DND-41 (cell line): Measurements from ENCODE around the gene MDH1.

Source experiments
- ATAC-seq: fragments of 200-7000 bp; cut with Tn5 transposase; 3 replicates; pipeline ENCODE4 v1.9.1; 2021; ENCODE audit warnings: low read depth; ENCODE audit not compliant: insufficient read depth
- DNase-seq: peaks from one replicate; pipeline ENCODE4 v3.0.0-alpha.2; 2020
- H2AFZ ChIP-seq: 2 replicates; pipeline ENCODE4 v1.6.0; 2012; ENCODE audit warnings: low read depth, low read length
- H3K27ac ChIP-seq: 2 replicates; pipeline ENCODE4 v1.5.1; 2012; ENCODE audit warnings: low read length, inconsistent platforms
- H3K27me3 ChIP-seq: fragments of 200-600 bp; sonication (generic); 2 replicates; pipeline ENCODE4 v1.6.0; 2012; ENCODE audit warnings: low read length, mild to moderate bottlenecking, inconsistent platforms; ENCODE audit not compliant: insufficient read depth, poor library complexity
- H3K36me3 ChIP-seq: 2 replicates; pipeline ENCODE4 v1.5.1; 2012; ENCODE audit warnings: low read length, inconsistent platforms; ENCODE audit not compliant: insufficient read depth
- H3K4me1 ChIP-seq: 2 replicates; pipeline ENCODE4 v1.5.1; 2012; ENCODE audit warnings: mild to moderate bottlenecking, low read length; ENCODE audit not compliant: insufficient read depth
- H3K4me2 ChIP-seq: 2 replicates; pipeline ENCODE4 v1.6.0; 2012; ENCODE audit warnings: mild to moderate bottlenecking, moderate library complexity, low read length, inconsistent platforms; ENCODE audit not compliant: insufficient read depth
- H3K4me3 ChIP-seq, 2 experiments: fragments of 200-600 bp in 1 of 2; shearing (Covaris generic) in 1 of 2; 2 replicates each; pipeline ENCODE4 v1.5.1; 2012 to 2016; ENCODE audit warnings: inconsistent platforms in 2 of 2, low read length in 2 of 2, mild to moderate bottlenecking in 2 of 2, low read depth in 1 of 2, moderate library complexity in 1 of 2
- H3K79me2 ChIP-seq: 2 replicates; pipeline ENCODE4 v1.6.0; 2012; ENCODE audit warnings: low read length, inconsistent platforms; ENCODE audit not compliant: insufficient read depth
- H3K9ac ChIP-seq: 2 replicates; pipeline ENCODE4 v1.6.0; 2012; ENCODE audit warnings: low read depth, mild to moderate bottlenecking, inconsistent platforms, low read length, moderate library complexity
- H3K9me3 ChIP-seq: 2 replicates; pipeline ENCODE4 v1.5.1; 2012; ENCODE audit warnings: low read length, moderate library complexity, mild to moderate bottlenecking, inconsistent platforms; ENCODE audit not compliant: insufficient read depth, severe bottlenecking
- H4K20me1 ChIP-seq: 2 replicates; pipeline ENCODE4 v1.6.0; 2012; ENCODE audit warnings: low read length; ENCODE audit not compliant: insufficient read depth
- EZH2 ChIP-seq: IDR thresholded peaks from 3 replicates; pipeline ENCODE4 v1.6.1; 2012; ENCODE audit warnings: borderline replicate concordance, low read depth, mild to moderate bottlenecking, moderate library complexity, low read length, inconsistent platforms; ENCODE audit not compliant: severe bottlenecking
- TF ChIP-seq, protein P1 (sequence below): IDR thresholded peaks from 2 replicates; pipeline ENCODE4 v1.5.1; 2012; ENCODE audit warnings: borderline replicate concordance, low read length, moderate library complexity, mild to moderate bottlenecking; ENCODE audit not compliant: poor library complexity, severe bottlenecking; ENCODE audit errors: extremely low read depth

The MDH1 gene

GRCh38 chr2:63654959-63655358 is 66.2 kb downstream of the MDH1 start:
- TF ChIP-seq, protein P1, sequence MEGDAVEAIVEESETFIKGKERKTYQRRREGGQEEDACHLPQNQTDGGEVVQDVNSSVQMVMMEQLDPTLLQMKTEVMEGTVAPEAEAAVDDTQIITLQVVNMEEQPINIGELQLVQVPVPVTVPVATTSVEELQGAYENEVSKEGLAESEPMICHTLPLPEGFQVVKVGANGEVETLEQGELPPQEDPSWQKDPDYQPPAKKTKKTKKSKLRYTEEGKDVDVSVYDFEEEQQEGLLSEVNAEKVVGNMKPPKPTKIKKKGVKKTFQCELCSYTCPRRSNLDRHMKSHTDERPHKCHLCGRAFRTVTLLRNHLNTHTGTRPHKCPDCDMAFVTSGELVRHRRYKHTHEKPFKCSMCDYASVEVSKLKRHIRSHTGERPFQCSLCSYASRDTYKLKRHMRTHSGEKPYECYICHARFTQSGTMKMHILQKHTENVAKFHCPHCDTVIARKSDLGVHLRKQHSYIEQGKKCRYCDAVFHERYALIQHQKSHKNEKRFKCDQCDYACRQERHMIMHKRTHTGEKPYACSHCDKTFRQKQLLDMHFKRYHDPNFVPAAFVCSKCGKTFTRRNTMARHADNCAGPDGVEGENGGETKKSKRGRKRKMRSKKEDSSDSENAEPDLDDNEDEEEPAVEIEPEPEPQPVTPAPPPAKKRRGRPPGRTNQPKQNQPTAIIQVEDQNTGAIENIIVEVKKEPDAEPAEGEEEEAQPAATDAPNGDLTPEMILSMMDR = no peak
- TF ChIP-seq EZH2 = no peak
- Histone ChIP-seq H3K36me3 (no peaks in the 10 kb centered on the region), H3K4me2 (no peak overlapping the region), H3K4me1 (no peaks in the 10 kb centered on the region), H4K20me1 (no peaks in the 10 kb centered on the region), H3K27me3 (no peaks in the 10 kb centered on the region), H3K27ac (no peak overlapping the region), H3K79me2 (no peaks in the 10 kb centered on the region), H3K9me3 (no peaks in the 10 kb centered on the region), H2AFZ (no peak overlapping the region), H3K9ac (no peak overlapping the region), H3K4me3 (no peak overlapping the region)
- no peak for ATAC-seq
- DNase-seq = no peak
